H9 (cell line): ENCODE data around the gene ALOX15B. TPM values are rescaled to one million over a fixed set of nuclear protein-coding genes. Genes with fewer than 3 reads are reported as not detected.

Source experiments
- DNase-seq: peaks from one replicate; pipeline ENCODE4 v3.0.0-alpha.2; 2017
- H2AFZ ChIP-seq: one replicate; pipeline ENCODE4 v1.6.1; 2013; ENCODE audit warnings: mild to moderate bottlenecking, low read length, control low read depth, moderate library complexity
- H2AK5ac ChIP-seq: 2 replicates; pipeline ENCODE4 v1.6.1; 2013; ENCODE audit warnings: low read length, control low read depth, mixed read lengths; ENCODE audit not compliant: insufficient read length
- H2BK120ac ChIP-seq: one replicate; pipeline ENCODE4 v1.6.1; 2013; ENCODE audit warnings: low read depth, mild to moderate bottlenecking, low read length, control low read depth, inconsistent platforms; ENCODE audit not compliant: poor library complexity, severe bottlenecking
- H2BK12ac ChIP-seq: 2 replicates; pipeline ENCODE4 v1.6.1; 2013; ENCODE audit warnings: low read length, control low read depth, mixed read lengths, low read depth; ENCODE audit not compliant: insufficient read length
- H2BK15ac ChIP-seq: 2 replicates; pipeline ENCODE4 v1.6.1; 2013; ENCODE audit warnings: low read depth, low read length, control low read depth
- H2BK20ac ChIP-seq: one replicate; pipeline ENCODE4 v1.6.1; 2013; ENCODE audit warnings: low read depth, mild to moderate bottlenecking, low read length, control low read depth, inconsistent platforms; ENCODE audit not compliant: poor library complexity, severe bottlenecking
- H2BK5ac ChIP-seq: 2 replicates; pipeline ENCODE4 v1.6.1; 2013; ENCODE audit warnings: low read length, control low read depth, mixed read lengths; ENCODE audit not compliant: insufficient read length
- H3K14ac ChIP-seq: 2 replicates; pipeline ENCODE4 v1.6.1; 2013; ENCODE audit warnings: low read length, control low read depth; ENCODE audit not compliant: insufficient read depth
- H3K18ac ChIP-seq: 2 replicates; pipeline ENCODE4 v1.6.1; 2013; ENCODE audit warnings: low read depth, mild to moderate bottlenecking, mixed read lengths, low read length, control low read depth; ENCODE audit not compliant: insufficient read length
- H3K23ac ChIP-seq: 2 replicates; pipeline ENCODE4 v1.6.1; 2013; ENCODE audit warnings: low read length, control low read depth, mixed read lengths, low read depth; ENCODE audit not compliant: insufficient read length
- H3K23me2 ChIP-seq: 2 replicates; pipeline ENCODE4 v1.6.1; 2013; ENCODE audit warnings: low read depth, mild to moderate bottlenecking, mixed read lengths, low read length, control low read depth; ENCODE audit not compliant: insufficient read length, poor library complexity, severe bottlenecking
- H3K27ac ChIP-seq: 2 replicates; pipeline ENCODE4 v1.5.1; 2013; ENCODE audit warnings: low read length, control low read depth, mixed read lengths, low read depth; ENCODE audit not compliant: insufficient read length
- H3K27me3 ChIP-seq: 2 replicates; pipeline ENCODE4 v1.6.1; 2013; ENCODE audit warnings: low read length, control low read depth, inconsistent platforms; ENCODE audit not compliant: insufficient read depth
- H3K4ac ChIP-seq: 2 replicates; pipeline ENCODE4 v1.6.1; 2013; ENCODE audit warnings: low read depth, mild to moderate bottlenecking, control low read depth, inconsistent platforms, low read length, moderate library complexity
- H3K4me1 ChIP-seq: 2 replicates; pipeline ENCODE4 v1.6.1; 2013; ENCODE audit warnings: low read length, control low read depth, inconsistent platforms; ENCODE audit not compliant: insufficient read depth
- H3K4me2 ChIP-seq: 2 replicates; pipeline ENCODE4 v1.6.1; 2013; ENCODE audit warnings: low read length, control low read depth, mixed read lengths; ENCODE audit not compliant: insufficient read length, insufficient read depth
- H3K56ac ChIP-seq: 2 replicates; pipeline ENCODE4 v1.6.1; 2013; ENCODE audit warnings: low read depth, mild to moderate bottlenecking, mixed read lengths, low read length, control low read depth; ENCODE audit not compliant: insufficient read length
- H3K79me1 ChIP-seq: 2 replicates; pipeline ENCODE4 v1.6.1; 2013; ENCODE audit warnings: low read depth, mild to moderate bottlenecking, moderate library complexity, low read length, control low read depth, inconsistent platforms; ENCODE audit not compliant: insufficient read depth, poor library complexity, severe bottlenecking
- H3K79me2 ChIP-seq: 2 replicates; pipeline ENCODE4 v1.6.1; 2013; ENCODE audit warnings: low read length, control low read depth, inconsistent platforms; ENCODE audit not compliant: insufficient read depth
- H3K9ac ChIP-seq: 2 replicates; pipeline ENCODE4 v1.6.1; 2013; ENCODE audit warnings: low read length, control low read depth, mixed read lengths; ENCODE audit not compliant: insufficient read length; ENCODE audit errors: extremely low read depth
- H3K9me3 ChIP-seq: one replicate; pipeline ENCODE4 v1.6.1; 2013; ENCODE audit warnings: low read depth, low read length, inconsistent platforms; ENCODE audit not compliant: control insufficient read depth
- H3T11ph ChIP-seq: one replicate; pipeline ENCODE4 v1.6.1; 2013; ENCODE audit warnings: mild to moderate bottlenecking, low read length, control low read depth, inconsistent platforms
- H4K20me1 ChIP-seq: one replicate; pipeline ENCODE4 v1.6.1; 2013; ENCODE audit not compliant: control insufficient read depth, insufficient read length, insufficient read depth
- H4K5ac ChIP-seq: 2 replicates; pipeline ENCODE4 v1.6.1; 2013; ENCODE audit warnings: low read depth, mild to moderate bottlenecking, mixed read lengths, low read length, control low read depth; ENCODE audit not compliant: insufficient read length
- H4K8ac ChIP-seq: replicated peaks from 2 replicates; pipeline ENCODE4 v1.6.1; 2013; ENCODE audit warnings: low read length, control low read depth, mixed read lengths, low read depth; ENCODE audit not compliant: insufficient read length
- H4K91ac ChIP-seq: 2 replicates; pipeline ENCODE4 v1.6.1; 2013; ENCODE audit warnings: low read depth, mild to moderate bottlenecking, moderate library complexity, mixed read lengths, low read length, control low read depth; ENCODE audit not compliant: insufficient read length
- H3K27ac Mint-ChIP-seq, 3 experiments: 2 replicates in 2 of 3; 3 replicates in 1 of 3; pipeline ENCODE4 v1.8.0; 2020 to 2021; ENCODE audit warnings: mixed read lengths in 3 of 3, mild to moderate bottlenecking in 1 of 3, moderate library complexity in 1 of 3
- H3K27me3 Mint-ChIP-seq: 2 replicates; pipeline ENCODE4 v1.8.0; 2021; ENCODE audit warnings: low read depth, mild to moderate bottlenecking, moderate library complexity, mixed read lengths
- H3K36me3 Mint-ChIP-seq, 3 experiments: 2 replicates in 2 of 3; 3 replicates in 1 of 3; pipeline ENCODE4 v1.8.0; 2020 to 2021; ENCODE audit warnings: low read depth in 3 of 3, mixed read lengths in 3 of 3; ENCODE audit not compliant: insufficient read depth in 1 of 3
- H3K4me1 Mint-ChIP-seq, 2 experiments: 2 replicates each; pipeline ENCODE4 v1.8.0; 2020; ENCODE audit warnings: mixed read lengths in 2 of 2
- H3K4me3 Mint-ChIP-seq, 2 experiments: 2 replicates in 1 of 2; 3 replicates in 1 of 2; pipeline ENCODE4 v1.8.0; 2020 to 2021; ENCODE audit warnings: mild to moderate bottlenecking in 2 of 2, mixed read lengths in 2 of 2, moderate library complexity in 1 of 2
- H3K9me3 Mint-ChIP-seq, 2 experiments: 2 replicates in 1 of 2; 3 replicates in 1 of 2; pipeline ENCODE4 v1.8.0; 2020; ENCODE audit warnings: mild to moderate bottlenecking in 2 of 2, mixed read lengths in 2 of 2, moderate library complexity in 1 of 2
- WGBS: extraction: QIAGEN DNeasy Blood & Tissue Kit; methylation state at CpG from one replicate; pipeline ENCODE4 v1.1.7; 2013; ENCODE audit warnings: missing lambda C conversion rate, low lambda C conversion rate, mixed read lengths; ENCODE audit not compliant: insufficient read length; ENCODE audit errors: extremely low coverage; 5-methylcytosine and 5-hydroxymethylcytosine counted together
- total RNA-seq: library from RNA; stranded (reverse); gene quantifications from 2 replicates; pipeline ENCODE4 v1.2.1, GENCODE V29; 2021
- TF ChIP-seq, protein P1 (sequence below): fragments of 200-600 bp; sonication (generic); conservative IDR thresholded peaks from 3 replicates; pipeline ENCODE4 v1.8.0; 2021; ENCODE audit warnings: antibody characterized with exemption, mild to moderate bottlenecking

The ALOX15B gene
- total RNA-seq, 1 experiment from 2014 or later, result not detected

DNA sequence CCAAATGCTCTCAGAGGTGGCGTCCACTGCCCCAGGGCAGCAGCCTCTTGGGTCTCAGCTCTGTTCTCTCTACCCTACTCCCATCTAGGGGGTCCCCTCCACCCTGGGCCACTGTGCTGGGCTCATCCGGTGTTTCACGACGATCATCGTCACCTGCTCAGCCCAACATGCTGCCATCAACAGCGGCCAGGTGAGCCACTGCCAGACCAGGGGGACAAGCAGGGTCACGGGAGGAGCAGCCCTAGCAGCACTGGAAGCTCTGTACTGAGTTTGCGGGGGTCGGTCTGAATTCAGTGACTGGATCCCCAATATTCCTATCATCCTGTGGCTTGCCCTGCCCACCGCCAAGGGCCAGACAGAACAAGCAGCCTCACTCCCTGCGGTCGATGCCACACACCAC, 32.6 kb downstream of the ALOX15B start:
- DNase-seq, result no peak
- Histone ChIP-seq H2AFZ (no peak overlapping the region), H2BK12ac (no peak overlapping the region), H3K4ac (no peak overlapping the region), H4K20me1 (no peaks in the 10 kb centered on the region), H3K27me3 (peaks cover 43% of the 10 kb centered on the region), H3K14ac (no peak overlapping the region), H3K18ac (no peak overlapping the region), H4K5ac (no peak overlapping the region), H3K23ac (no peak overlapping the region), H2BK5ac (no peak overlapping the region), H3K79me2 (no peaks in the 10 kb centered on the region), H3K56ac (no peak overlapping the region), H2AK5ac (no peak overlapping the region), H4K91ac (no peak overlapping the region), H3T11ph (no peak overlapping the region), H3K27ac (no peak overlapping the region), H2BK20ac (no peak overlapping the region), H3K9ac (no peak overlapping the region), H3K79me1 (no peaks in the 10 kb centered on the region), H2BK15ac (no peak overlapping the region), H4K8ac (no peak overlapping the region), H2BK120ac (no peak overlapping the region), H3K4me2 (no peak overlapping the region), H3K4me1 (no peaks in the 10 kb centered on the region), H3K23me2 (peaks cover 17% of the 10 kb centered on the region), H3K9me3 (no peaks in the 10 kb centered on the region)
- Mint-ChIP-seq H3K4me1 (peaks cover 33 to 39% of the 10 kb centered on the region in 2 experiments), H3K4me3 (peak overlapping the region in 1 of 2 experiments; percentile 87; a peak in 1 of 5 replicates), H3K36me3 (peaks cover 0 to 2% (median 0%) of the 10 kb centered on the region in 3 experiments; a peak in 2 of 7 replicates), H3K9me3 (peaks cover 0 to 3% of the 10 kb centered on the region in 2 experiments; a peak in 3 of 5 replicates), H3K27ac (no peak overlapping the region), H3K27me3 (peaks cover 98% of the 10 kb centered on the region)
- no CpG with 5 or more reads among the region's 12 CpGs for WGBS
- TF ChIP-seq, protein P1, sequence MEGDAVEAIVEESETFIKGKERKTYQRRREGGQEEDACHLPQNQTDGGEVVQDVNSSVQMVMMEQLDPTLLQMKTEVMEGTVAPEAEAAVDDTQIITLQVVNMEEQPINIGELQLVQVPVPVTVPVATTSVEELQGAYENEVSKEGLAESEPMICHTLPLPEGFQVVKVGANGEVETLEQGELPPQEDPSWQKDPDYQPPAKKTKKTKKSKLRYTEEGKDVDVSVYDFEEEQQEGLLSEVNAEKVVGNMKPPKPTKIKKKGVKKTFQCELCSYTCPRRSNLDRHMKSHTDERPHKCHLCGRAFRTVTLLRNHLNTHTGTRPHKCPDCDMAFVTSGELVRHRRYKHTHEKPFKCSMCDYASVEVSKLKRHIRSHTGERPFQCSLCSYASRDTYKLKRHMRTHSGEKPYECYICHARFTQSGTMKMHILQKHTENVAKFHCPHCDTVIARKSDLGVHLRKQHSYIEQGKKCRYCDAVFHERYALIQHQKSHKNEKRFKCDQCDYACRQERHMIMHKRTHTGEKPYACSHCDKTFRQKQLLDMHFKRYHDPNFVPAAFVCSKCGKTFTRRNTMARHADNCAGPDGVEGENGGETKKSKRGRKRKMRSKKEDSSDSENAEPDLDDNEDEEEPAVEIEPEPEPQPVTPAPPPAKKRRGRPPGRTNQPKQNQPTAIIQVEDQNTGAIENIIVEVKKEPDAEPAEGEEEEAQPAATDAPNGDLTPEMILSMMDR, result no peak
